ENCODE measurements around the gene KDM5B.
"Not testable (repeated sequence)": the region's sequence is repeated elsewhere in the genome, so short reads cannot be mapped to it uniquely, and the experiment has no call there.

KDM5B gene

GRCh38 chr1:202733251-202733650 lies 75.0 kb downstream of the KDM5B start:
- TF ChIP-seq CTCF (conservative IDR thresholded peaks at IDR 0.05) (no peak), ZFX (IDR thresholded peaks at IDR 0.05) (no peak)
- H3K27ac ChIP-seq: no peak overlapping the region

- TF ChIP-seq CTCF (conservative IDR thresholded peaks at IDR 0.05) (no peak), ZFX (IDR thresholded peaks at IDR 0.05) (no peak)
- no peak overlapping the region for H3K27ac ChIP-seq
These were observed 79.3 kb downstream of the KDM5B start for GRCh38 chr1:202728951-202729350.

GRCh38 chr1:202725526-202725925 lies 82.7 kb downstream of the KDM5B start:
- TF ChIP-seq CTCF (conservative IDR thresholded peaks at IDR 0.05): no peak
- no peak for TF ChIP-seq ZFX (IDR thresholded peaks at IDR 0.05)
- no peak overlapping the region for H3K27ac ChIP-seq

DNA sequence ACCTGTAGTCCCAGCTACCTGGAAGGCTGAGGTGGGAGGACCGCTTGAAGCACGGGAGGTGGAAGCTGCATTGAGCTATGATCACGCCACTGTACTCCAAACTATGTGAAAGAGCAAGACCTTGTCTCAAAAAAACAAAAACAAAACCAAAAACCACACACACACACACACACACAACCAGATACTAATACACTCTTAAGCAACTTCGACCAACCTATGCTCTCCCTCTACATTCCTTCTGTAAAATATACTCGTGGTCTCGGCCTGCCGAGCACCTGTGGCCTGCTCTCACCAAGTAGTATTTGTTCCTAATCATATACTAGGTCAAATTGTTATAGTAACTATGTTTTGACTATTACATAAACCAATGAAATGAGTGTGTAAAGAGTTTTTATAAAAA lies 84.5 kb downstream of the KDM5B start:
- H3K27ac ChIP-seq: no peak overlapping the region
- TF ChIP-seq ZFX (IDR thresholded peaks at IDR 0.05) (no peak), CTCF (conservative IDR thresholded peaks at IDR 0.05) (no peak)

DNA sequence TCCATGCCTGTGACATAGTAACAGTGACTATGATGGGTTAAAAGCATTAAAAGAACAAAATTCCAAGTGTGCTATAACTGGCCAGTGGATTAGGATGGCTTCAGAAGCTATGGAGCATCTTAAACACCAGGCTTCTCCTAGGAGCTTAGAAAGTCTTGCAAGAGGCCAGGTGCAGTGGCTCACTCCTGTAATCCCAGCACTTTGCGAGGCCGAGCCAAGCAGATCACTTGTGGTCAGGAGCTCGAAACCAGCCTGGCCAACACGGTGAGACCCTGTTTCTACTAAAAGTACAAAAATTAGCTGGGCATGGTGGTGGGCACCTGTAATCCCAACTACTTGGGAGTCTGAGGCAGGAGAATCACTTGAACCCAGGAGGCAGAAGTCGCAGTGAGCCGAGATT lies 85.2 kb downstream of the KDM5B start:
- H3K27ac ChIP-seq: not testable (repeated sequence)

GRCh38 chr1:202716654-202717053 lies 91.6 kb downstream of the KDM5B start:
- TF ChIP-seq ZFX (IDR thresholded peaks at IDR 0.05) (no peak), CTCF (conservative IDR thresholded peaks at IDR 0.05) (no peak)
- no peak overlapping the region for H3K27ac ChIP-seq

- not testable (repeated sequence) for H3K27ac ChIP-seq
These were observed 94.0 kb downstream of the KDM5B start for GRCh38 chr1:202714202-202714601.

DNA sequence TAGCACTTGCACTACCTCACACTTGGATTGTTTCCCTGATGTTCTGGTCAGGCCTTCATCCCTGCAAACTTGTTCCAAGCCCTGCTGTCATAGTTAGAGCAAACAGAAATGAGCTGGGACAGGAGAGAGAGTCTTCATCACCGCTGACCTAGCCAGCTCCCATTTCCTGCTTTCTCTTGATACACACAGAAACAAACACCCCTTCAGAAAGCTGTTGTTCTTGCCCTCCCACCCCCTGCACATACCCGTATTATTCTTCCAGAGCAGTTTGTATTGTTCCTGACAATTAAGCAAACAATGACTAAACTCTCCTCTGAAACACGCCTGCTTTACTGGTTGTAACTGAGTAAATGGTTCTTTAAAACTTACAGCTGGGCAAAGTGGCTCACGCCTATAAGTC lies 95.1 kb downstream of the KDM5B start:
- no peak overlapping the region for H3K27ac ChIP-seq
- TF ChIP-seq CTCF (conservative IDR thresholded peaks at IDR 0.05) (no peak), ZFX (IDR thresholded peaks at IDR 0.05) (no peak)
